Spleen (tissue), 11 donors: Measurements from ENCODE around the gene PPP1R1B. TPM values are rescaled to one million over a fixed set of nuclear protein-coding genes. Genes with fewer than 3 reads are reported as not detected.

Source experiments
- DNase-seq: peaks from one replicate; pipeline ENCODE4 v3.0.0-alpha.2; 2020
- H3K27ac ChIP-seq, 8 donors: fragments of 200-600 bp; sonication (generic) in 7 of 8; 1 replicate in 4 of 8; 2 replicates in 4 of 8; pipeline versions ENCODE4 v1.5.0 to v1.8.0; 2016 to 2021; ENCODE audit warnings: inconsistent platforms in 4 of 8, mild to moderate bottlenecking in 4 of 8, moderate library complexity in 1 of 8
- H3K27me3 ChIP-seq, 7 donors: fragments of 200-600 bp; sonication (generic) in 6 of 7; replicated peaks in 1 of 7; 1 replicate in 4 of 7; 2 replicates in 3 of 7; pipeline versions ENCODE4 v1.5.0 to v1.8.0; 2016 to 2021; ENCODE audit warnings: inconsistent platforms in 3 of 7, mild to moderate bottlenecking in 1 of 7
- H3K36me3 ChIP-seq, 6 donors: fragments of 200-600 bp; sonication (generic) in 5 of 6; 1 replicate in 4 of 6; 2 replicates in 2 of 6; pipeline versions ENCODE4 v1.5.0 to v1.8.0; 2016 to 2021; ENCODE audit warnings: inconsistent platforms in 2 of 6
- H3K4me1 ChIP-seq, 6 donors: fragments of 200-600 bp; sonication (generic) in 5 of 6; 1 replicate in 3 of 6; 2 replicates in 3 of 6; pipeline versions ENCODE4 v1.5.0 to v1.8.0; 2016 to 2021; ENCODE audit warnings: inconsistent platforms in 3 of 6
- H3K4me3 ChIP-seq, 8 donors: fragments of 200-600 bp; sonication (generic) in 7 of 8; 1 replicate in 4 of 8; 2 replicates in 4 of 8; pipeline versions ENCODE4 v1.5.0 to v1.8.0; 2016 to 2021; ENCODE audit warnings: inconsistent platforms in 4 of 8, mild to moderate bottlenecking in 4 of 8, moderate library complexity in 2 of 8
- H3K9me3 ChIP-seq, 8 donors: fragments of 200-600 bp; sonication (generic) in 7 of 8; 1 replicate in 4 of 8; 2 replicates in 4 of 8; pipeline versions ENCODE4 v1.5.0 to v1.8.0; 2016 to 2021; ENCODE audit warnings: inconsistent platforms in 4 of 8
- CTCF ChIP-seq, 11 experiments: fragments of 200-600 bp in 7 of 11; fragments of 450-650 bp in 4 of 11; sonication (generic) in 4 of 11; IDR thresholded peaks in 8 of 11; conservative IDR thresholded peaks in 3 of 11; 1 replicate in 7 of 11; 2 replicates in 4 of 11; pipeline versions ENCODE4 v1.4.0 to v1.8.0; 2016 to 2021; ENCODE audit warnings: antibody characterized with exemption in 11 of 11, inconsistent platforms in 4 of 11, mild to moderate bottlenecking in 1 of 11
- POLR2A ChIP-seq, 3 donors: fragments of 450-650 bp; IDR thresholded peaks; one replicate each; pipeline ENCODE4 v1.5.1; 2017; ENCODE audit warnings: antibody characterized with exemption in 3 of 3, mild to moderate bottlenecking in 1 of 3
- POLR2AphosphoS5 ChIP-seq, 3 donors: sonication (generic); formaldehyde crosslinking; IDR thresholded peaks; one replicate each; pipeline ENCODE4 v1.5.1; 2017; ENCODE audit warnings: antibody characterized with exemption in 3 of 3
- WGBS, 5 donors: extraction: QIAGEN DNeasy Blood & Tissue Kit in 3 of 5; methylation state at CpG; one replicate each; pipeline versions ENCODE4 v1.1.5 to v1.1.7; 2013 to 2018; 5-methylcytosine and 5-hydroxymethylcytosine counted together
- intact Hi-C: fragments of 100-400 bp; cut with DNase I; formaldehyde crosslinking; loops from one replicate; pipeline ENCODE4 v1.15.0; 2023; ENCODE audit warnings: low total_unique reads
- polyA plus RNA-seq, 3 donors: library from polyadenylated mRNA; stranded (reverse); fragments of 200-250 nt; gene quantifications; one replicate each; pipeline ENCODE4 v1.2.1, GENCODE V29; 2013
- total RNA-seq, 7 donors: library from RNA; depleted of rRNA in 3 of 7; stranded (reverse); fragments of >200 nt in 3 of 7; fragmentation: NEBNext Ultra II Directional in 4 of 7; extraction: Animal tissue kit (Norgen Biotek cat#: 25700) in 4 of 7; gene quantifications; one replicate each; pipeline versions ENCODE4 v1.1.0 to v1.2.1, GENCODE V29; 2016 to 2021
- donor health status: healthy with polysubstance abuse.
- donor health status: DM: no; HTN: no; CAD: no; lungs with moderate emphysema.
- donor health status: DM: no; HTN: no; CAD: no.
- donor health status: Bipolar disorder and iron deficiency.
- donor health status: healthy.
- donor health status: DM: no; HTN: no; CAD: no.
- donor health status: DM: yes; HTN: yes; CAD: no.

Gene PPP1R1B
- total and polyA plus RNA-seq, 10 donors: 0.06 to 0.26 TPM; not detected in 8

DNA sequence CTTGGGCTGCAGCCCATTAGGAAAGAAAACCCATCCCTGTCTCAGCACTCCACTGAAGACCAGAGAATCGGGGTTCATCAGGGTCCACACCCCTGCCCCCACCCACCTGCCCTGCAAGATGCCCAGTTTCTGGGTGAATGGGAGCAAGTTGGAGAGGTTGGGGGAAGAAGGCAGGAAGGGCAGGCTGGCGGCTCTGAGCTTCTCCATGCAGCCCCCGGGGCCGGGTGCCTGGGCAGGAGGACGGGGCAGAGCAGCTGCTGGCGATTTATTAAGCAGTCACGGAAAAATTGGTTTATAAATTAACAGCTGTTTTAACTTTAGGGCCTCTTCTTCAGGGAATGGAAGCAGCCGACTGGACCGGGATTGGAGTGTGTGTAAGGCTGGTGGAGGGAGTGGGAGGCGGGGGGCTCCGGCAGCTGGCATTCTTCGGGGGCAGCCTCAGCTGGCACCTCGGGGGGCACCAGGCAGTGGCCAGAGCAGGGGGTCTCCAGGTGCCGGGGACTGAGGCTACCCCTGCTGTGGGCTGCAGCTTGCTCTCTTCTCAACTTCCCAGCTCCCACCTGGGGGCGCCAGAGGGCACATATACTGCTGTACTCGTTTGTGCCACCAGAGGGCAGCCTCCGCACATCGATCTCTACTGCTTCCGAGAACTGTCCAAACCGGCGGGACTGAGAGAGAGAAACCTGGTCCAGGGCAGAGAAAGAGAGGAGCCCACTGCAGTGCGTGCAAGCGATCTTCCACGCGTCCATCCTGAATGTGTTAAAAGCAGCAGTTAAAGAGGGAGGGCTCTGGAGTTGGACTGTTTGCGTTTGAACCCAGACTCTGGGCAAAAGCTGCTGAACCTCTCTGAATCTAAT, 5.0 kb upstream of the PPP1R1B start:
- WGBS, 5 donors: 10 to 16% (median 15%) methylated on average over 25 to 26 of the region's 26 CpGs
- intact Hi-C loops: loop anchor here (2.0 to 10.0 kb wide), 3 partner anchors 73 to 243 kb away; partner anchors contain the start of genes IKZF3 and ZPBP2
- peaks cover 0 to 67% (median 27%) of the 10 kb centered on the region in 7 donors for H3K27me3 ChIP-seq
- peak; percentile 97 for DNase-seq
- peaks cover 0 to 52% (median 42%) of the 10 kb centered on the region in 6 donors for H3K4me1 ChIP-seq
- H3K4me3 ChIP-seq: peak overlapping the region in 3 of 8 donors; percentile 3 to 46 (median 13)
- H3K9me3 ChIP-seq: no peaks in the 10 kb centered on the region
- peak overlapping the region in 5 of 8 donors; percentile 10 to 59 (median 32) for H3K27ac ChIP-seq
- H3K36me3 ChIP-seq: no peaks in the 10 kb centered on the region
- TF ChIP-seq POLR2AphosphoS5 (IDR thresholded peaks at IDR 0.05): peak in 2 of 3 donors; percentile 64 to 71
- TF ChIP-seq CTCF (IDR thresholded peaks at IDR 0.05 in 8 of 11, conservative IDR thresholded peaks at IDR 0.05 in 3 of 11): peak; percentile 99 to 100 (median 99)
- TF ChIP-seq POLR2A (IDR thresholded peaks at IDR 0.05): no peak

- 51 to 65% (median 54%) methylated on average over 15 to 16 of the region's 16 CpGs for WGBS, 5 donors
- Histone ChIP-seq H3K27ac (peak overlapping the region in 5 of 8 donors; percentile 10 to 59 (median 32)), H3K4me1 (peaks cover 0 to 52% (median 42%) of the 10 kb centered on the region in 6 donors), H3K4me3 (peak overlapping the region in 3 of 8 donors; percentile 3 to 46 (median 13)), H3K27me3 (peaks cover 0 to 67% (median 28%) of the 10 kb centered on the region in 7 donors), H3K9me3 (no peaks in the 10 kb centered on the region), H3K36me3 (no peaks in the 10 kb centered on the region)
- intact Hi-C loops: loop anchor here (2.0 to 10.0 kb wide), 3 partner anchors 74 to 242 kb away; partner anchors contain the start of genes IKZF3 and ZPBP2
- TF ChIP-seq POLR2A (IDR thresholded peaks at IDR 0.05) (no peak), POLR2AphosphoS5 (IDR thresholded peaks at IDR 0.05) (no peak), CTCF (IDR thresholded peaks at IDR 0.05 in 8 of 11, conservative IDR thresholded peaks at IDR 0.05 in 3 of 11) (no peak)
- no peak for DNase-seq
Observed at GRCh38 chr17:39622380-39623006, 4.3 kb upstream of the PPP1R1B start.

DNA sequence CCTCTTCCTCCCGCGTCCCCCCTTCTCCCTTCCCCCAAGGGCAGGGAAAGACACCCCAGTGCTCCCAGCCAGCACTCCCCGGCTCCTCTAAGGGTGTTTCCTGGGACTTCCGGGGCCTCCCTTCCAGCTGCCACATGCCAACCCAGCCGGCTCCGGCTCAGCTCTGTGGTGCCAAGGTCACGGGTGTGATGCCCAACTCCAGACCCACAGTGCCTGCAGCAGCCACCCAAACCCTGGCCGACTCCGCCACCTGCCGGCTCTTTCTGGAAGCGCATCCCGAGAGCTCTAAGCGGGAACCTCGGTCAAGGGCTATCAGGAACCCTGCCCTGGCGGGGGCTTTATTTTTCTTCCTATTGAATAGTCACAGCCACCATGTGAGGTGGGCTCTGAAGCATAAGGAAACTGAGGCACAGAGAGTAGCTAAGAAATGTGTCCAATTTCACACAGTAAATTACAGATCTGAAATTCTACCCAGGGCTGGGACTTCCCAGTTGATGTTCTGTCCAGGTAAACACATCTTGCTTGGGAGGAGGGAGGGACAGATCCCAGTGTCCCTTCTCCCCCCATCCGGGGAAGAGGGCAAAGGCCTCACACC, 3.3 kb upstream of the PPP1R1B start:
- DNase-seq: peak; percentile 96
- Histone ChIP-seq H3K27me3 (peaks cover 0 to 67% (median 35%) of the 10 kb centered on the region in 7 donors), H3K36me3 (no peaks in the 10 kb centered on the region), H3K27ac (no peak overlapping the region), H3K9me3 (no peaks in the 10 kb centered on the region), H3K4me1 (peaks cover 0 to 49% (median 37%) of the 10 kb centered on the region in 6 donors), H3K4me3 (no peak overlapping the region)
- 1 to 6% (median 4%) methylated on average over 14 to 16 of the region's 16 CpGs for WGBS, 5 donors
- intact Hi-C loops: loop anchor here (2.0 to 10.0 kb wide), 3 partner anchors 75 to 241 kb away; partner anchors contain the start of genes IKZF3 and ZPBP2
- TF ChIP-seq CTCF (IDR thresholded peaks at IDR 0.05 in 8 of 11, conservative IDR thresholded peaks at IDR 0.05 in 3 of 11): peak; percentile 75 to 99 (median 96)
- TF ChIP-seq POLR2A (IDR thresholded peaks at IDR 0.05): no peak
- TF ChIP-seq POLR2AphosphoS5 (IDR thresholded peaks at IDR 0.05): peak; percentile 16 to 61 (median 51)
